ENCODE data around the gene FGD3.
A peak's percentile ranks its signal among the peaks of the same experiment; 100 is the strongest.

Gene FGD3

GRCh38 chr9:92942688-92943616 lies 4.4 kb upstream of the FGD3 start:
- H2AFZ ChIP-seq (ENCODE audit: low read depth, low read length), result no peak overlapping the region
- peaks cover 12% of the 10 kb centered on the region; the same call in 1 of the 2 replicates for H3K4me1 ChIP-seq (ENCODE audit: insufficient read depth, low read length)
- no peaks in the 10 kb centered on the region for H4K20me1 ChIP-seq (ENCODE audit: insufficient read depth, low read length)
- H3K27me3 ChIP-seq (ENCODE audit: insufficient read depth, low read length, poor library complexity), result peaks cover 8% of the 10 kb centered on the region
- no peak overlapping the region for H3K4me2 ChIP-seq (ENCODE audit: insufficient read depth, low read length)
- H3K36me3 ChIP-seq (ENCODE audit: insufficient read depth, low read length), result no peaks in the 10 kb centered on the region
- H3K27ac ChIP-seq (ENCODE audit: low read length), result no peak overlapping the region
- H3K79me2 ChIP-seq (ENCODE audit: insufficient read depth, low read length), result no peaks in the 10 kb centered on the region
- no peak overlapping the region for H3K9ac ChIP-seq (ENCODE audit: low read depth, low read length)
- DNase-seq, result no peak
- ATAC-seq (ENCODE audit: insufficient read depth, low read depth), result no peak
- TF ChIP-seq EZH2 (IDR thresholded peaks at IDR 0.05; ENCODE audit: borderline replicate concordance, low read depth, low read length, severe bottlenecking) (no peak), CTCF (IDR thresholded peaks at IDR 0.05; ENCODE audit: borderline replicate concordance, extremely low read depth, low read length, poor library complexity, severe bottlenecking) (no peak)
- no peaks in the 10 kb centered on the region for H3K9me3 ChIP-seq (ENCODE audit: insufficient read depth, low read length, severe bottlenecking)
- no peak overlapping the region for H3K4me3 ChIP-seq (ENCODE audit: low read depth in 1 of 2, low read length in 2 of 2)

GRCh38 chr9:92944921-92945320 lies 2.4 kb upstream of the FGD3 start:
- no peak for ATAC-seq (ENCODE audit: insufficient read depth, low read depth)
- no peak for DNase-seq

GRCh38 chr9:92945796-92946195 lies 1.5 kb upstream of the FGD3 start:
- Histone ChIP-seq H3K4me2 (ENCODE audit: insufficient read depth, low read length) (no peak overlapping the region), H3K9me3 (ENCODE audit: insufficient read depth, low read length, severe bottlenecking) (no peaks in the 10 kb centered on the region), H3K9ac (ENCODE audit: low read depth, low read length) (no peak overlapping the region), H3K36me3 (ENCODE audit: insufficient read depth, low read length) (no peaks in the 10 kb centered on the region), H3K27me3 (ENCODE audit: insufficient read depth, low read length, poor library complexity) (peaks cover 21% of the 10 kb centered on the region), H3K27ac (ENCODE audit: low read length) (no peak overlapping the region), H3K4me3 (ENCODE audit: low read depth in 1 of 2, low read length in 2 of 2) (no peak overlapping the region), H3K4me1 (ENCODE audit: insufficient read depth, low read length) (peaks cover 12% of the 10 kb centered on the region; the same call in 1 of the 2 replicates), H2AFZ (ENCODE audit: low read depth, low read length) (no peak overlapping the region), H4K20me1 (ENCODE audit: insufficient read depth, low read length) (no peaks in the 10 kb centered on the region), H3K79me2 (ENCODE audit: insufficient read depth, low read length) (no peaks in the 10 kb centered on the region)
- ATAC-seq (ENCODE audit: insufficient read depth, low read depth), result no peak
- TF ChIP-seq EZH2 (IDR thresholded peaks at IDR 0.05; ENCODE audit: borderline replicate concordance, low read depth, low read length, severe bottlenecking), result no peak
- DNase-seq, result no peak

More at GRCh38 chr9:92944921-92945320, 2.4 kb upstream of the FGD3 start:
- Histone ChIP-seq H3K9ac (ENCODE audit: low read depth, low read length) (no peak overlapping the region), H3K27ac (ENCODE audit: low read length) (no peak overlapping the region), H3K36me3 (ENCODE audit: insufficient read depth, low read length) (no peaks in the 10 kb centered on the region), H3K27me3 (ENCODE audit: insufficient read depth, low read length, poor library complexity) (peaks cover 21% of the 10 kb centered on the region), H2AFZ (ENCODE audit: low read depth, low read length) (no peak overlapping the region), H3K4me3 (ENCODE audit: low read depth in 1 of 2, low read length in 2 of 2) (no peak overlapping the region), H3K4me1 (ENCODE audit: insufficient read depth, low read length) (peaks cover 12% of the 10 kb centered on the region; the same call in 1 of the 2 replicates), H4K20me1 (ENCODE audit: insufficient read depth, low read length) (no peaks in the 10 kb centered on the region), H3K9me3 (ENCODE audit: insufficient read depth, low read length, severe bottlenecking) (no peaks in the 10 kb centered on the region), H3K4me2 (ENCODE audit: insufficient read depth, low read length) (no peak overlapping the region), H3K79me2 (ENCODE audit: insufficient read depth, low read length) (no peaks in the 10 kb centered on the region)
- no peak for TF ChIP-seq EZH2 (IDR thresholded peaks at IDR 0.05; ENCODE audit: borderline replicate concordance, low read depth, low read length, severe bottlenecking)
- TF ChIP-seq CTCF (IDR thresholded peaks at IDR 0.05; ENCODE audit: borderline replicate concordance, extremely low read depth, low read length, poor library complexity, severe bottlenecking), result no peak

- no peak overlapping the region for H2AFZ ChIP-seq (ENCODE audit: low read depth, low read length)
- H3K4me1 ChIP-seq (ENCODE audit: insufficient read depth, low read length), result peaks cover 13% of the 10 kb centered on the region; the same call in 1 of the 2 replicates
- no peak overlapping the region for H3K27ac ChIP-seq (ENCODE audit: low read length)
- DNase-seq, result no peak
- no peak for ATAC-seq (ENCODE audit: insufficient read depth, low read depth)
- TF ChIP-seq CTCF (IDR thresholded peaks at IDR 0.05; ENCODE audit: borderline replicate concordance, extremely low read depth, low read length, poor library complexity, severe bottlenecking), result no peak
- TF ChIP-seq EZH2 (IDR thresholded peaks at IDR 0.05; ENCODE audit: borderline replicate concordance, low read depth, low read length, severe bottlenecking), result no peak
- H3K4me2 ChIP-seq (ENCODE audit: insufficient read depth, low read length), result peak overlapping the region; percentile 54
- no peaks in the 10 kb centered on the region for H3K36me3 ChIP-seq (ENCODE audit: insufficient read depth, low read length)
- peak overlapping the region in 1 of 2 experiments; percentile 41; a peak in 1 of 4 replicates for H3K4me3 ChIP-seq (ENCODE audit: low read depth in 1 of 2, low read length in 2 of 2)
- H3K79me2 ChIP-seq (ENCODE audit: insufficient read depth, low read length), result no peaks in the 10 kb centered on the region
- no peaks in the 10 kb centered on the region for H4K20me1 ChIP-seq (ENCODE audit: insufficient read depth, low read length)
- no peaks in the 10 kb centered on the region for H3K9me3 ChIP-seq (ENCODE audit: insufficient read depth, low read length, severe bottlenecking)
- H3K27me3 ChIP-seq (ENCODE audit: insufficient read depth, low read length, poor library complexity), result peaks cover 21% of the 10 kb centered on the region
- no peak overlapping the region for H3K9ac ChIP-seq (ENCODE audit: low read depth, low read length)
These were observed 763 bp downstream of the FGD3 start for GRCh38 chr9:92948038-92948534.
